ENCODE measurements around the gene RNU7-1.

Gene RNU7-1

DNA sequence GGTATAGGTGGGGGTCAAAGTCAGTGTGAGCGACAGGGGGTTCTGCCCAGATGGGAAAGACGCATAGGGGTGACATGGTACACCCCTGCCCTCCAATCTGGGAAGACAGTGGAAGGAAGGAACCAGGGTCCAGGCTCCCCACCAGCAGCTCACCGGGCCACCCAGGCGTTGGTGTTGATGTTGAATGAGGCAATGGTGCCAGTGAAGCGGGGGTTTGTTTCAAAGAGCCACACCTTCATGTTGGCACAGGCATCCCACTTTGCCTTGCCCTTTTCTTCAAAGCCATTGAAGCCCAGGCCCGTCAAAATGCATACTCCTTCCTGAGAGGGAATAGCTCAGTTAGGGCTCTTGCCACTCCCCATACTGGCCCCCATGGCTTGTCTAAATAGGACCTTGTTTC, 34.6 kb downstream of the RNU7-1 start:
- H3K4me3 ChIP-seq (replicated peaks; ENCODE audit: low read depth, low read length): no peak overlapping the region
- DNase-seq (ENCODE audit: extremely low read depth, low read depth): no peak
- TF ChIP-seq, protein P1, sequence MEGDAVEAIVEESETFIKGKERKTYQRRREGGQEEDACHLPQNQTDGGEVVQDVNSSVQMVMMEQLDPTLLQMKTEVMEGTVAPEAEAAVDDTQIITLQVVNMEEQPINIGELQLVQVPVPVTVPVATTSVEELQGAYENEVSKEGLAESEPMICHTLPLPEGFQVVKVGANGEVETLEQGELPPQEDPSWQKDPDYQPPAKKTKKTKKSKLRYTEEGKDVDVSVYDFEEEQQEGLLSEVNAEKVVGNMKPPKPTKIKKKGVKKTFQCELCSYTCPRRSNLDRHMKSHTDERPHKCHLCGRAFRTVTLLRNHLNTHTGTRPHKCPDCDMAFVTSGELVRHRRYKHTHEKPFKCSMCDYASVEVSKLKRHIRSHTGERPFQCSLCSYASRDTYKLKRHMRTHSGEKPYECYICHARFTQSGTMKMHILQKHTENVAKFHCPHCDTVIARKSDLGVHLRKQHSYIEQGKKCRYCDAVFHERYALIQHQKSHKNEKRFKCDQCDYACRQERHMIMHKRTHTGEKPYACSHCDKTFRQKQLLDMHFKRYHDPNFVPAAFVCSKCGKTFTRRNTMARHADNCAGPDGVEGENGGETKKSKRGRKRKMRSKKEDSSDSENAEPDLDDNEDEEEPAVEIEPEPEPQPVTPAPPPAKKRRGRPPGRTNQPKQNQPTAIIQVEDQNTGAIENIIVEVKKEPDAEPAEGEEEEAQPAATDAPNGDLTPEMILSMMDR (IDR thresholded peaks at IDR 0.05; ENCODE audit: low read depth, low read length, missing control alignments): no peak

DNA sequence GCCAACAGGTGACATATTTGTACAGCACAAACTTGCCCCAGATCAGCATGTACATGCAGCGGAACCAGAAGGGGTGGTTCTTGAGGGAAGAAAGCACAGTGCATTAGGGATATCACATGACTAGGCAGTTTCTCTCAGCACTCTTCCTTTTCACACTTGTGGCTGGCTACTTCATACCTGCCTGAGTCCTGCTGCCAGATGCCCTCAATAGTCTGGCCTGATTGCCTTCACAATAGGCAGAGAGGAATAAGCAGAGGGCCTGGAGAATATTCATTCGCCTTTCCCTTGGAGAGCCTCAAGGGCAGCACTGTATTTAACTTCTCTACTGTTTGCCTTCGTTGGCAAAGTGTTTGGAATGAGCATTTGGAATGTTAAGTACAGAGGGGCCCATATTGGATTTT, 35.0 kb downstream of the RNU7-1 start:
- TF ChIP-seq, protein P1 (IDR thresholded peaks at IDR 0.05; ENCODE audit: low read depth, low read length, missing control alignments): no peak
- no peak for DNase-seq (ENCODE audit: extremely low read depth, low read depth)
- H3K4me3 ChIP-seq (replicated peaks; ENCODE audit: low read depth, low read length): no peak overlapping the region

DNA sequence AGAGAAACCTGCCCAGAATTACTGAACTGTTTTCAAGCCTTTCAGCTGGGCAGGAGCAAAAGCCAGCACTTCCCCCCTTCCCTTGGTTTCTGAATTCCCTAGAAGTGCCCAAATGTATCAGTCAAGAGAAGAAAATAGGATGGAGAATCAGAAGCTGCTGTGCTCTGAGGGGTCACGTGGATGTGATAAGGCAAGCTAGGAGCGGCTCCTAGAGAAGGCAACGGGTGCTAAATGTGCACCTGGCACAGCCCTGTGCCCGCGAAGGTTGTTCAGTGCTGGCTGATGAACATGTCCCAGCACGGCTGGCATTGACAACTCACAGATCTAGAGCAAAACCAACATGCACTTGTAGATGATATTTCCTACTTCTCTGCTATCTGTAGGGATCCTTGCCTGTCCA, 35.4 kb downstream of the RNU7-1 start:
- DNase-seq (ENCODE audit: extremely low read depth, low read depth): no peak
- TF ChIP-seq, protein P1 (IDR thresholded peaks at IDR 0.05; ENCODE audit: low read depth, low read length, missing control alignments): no peak
- no peak overlapping the region for H3K4me3 ChIP-seq (replicated peaks; ENCODE audit: low read depth, low read length)

DNA sequence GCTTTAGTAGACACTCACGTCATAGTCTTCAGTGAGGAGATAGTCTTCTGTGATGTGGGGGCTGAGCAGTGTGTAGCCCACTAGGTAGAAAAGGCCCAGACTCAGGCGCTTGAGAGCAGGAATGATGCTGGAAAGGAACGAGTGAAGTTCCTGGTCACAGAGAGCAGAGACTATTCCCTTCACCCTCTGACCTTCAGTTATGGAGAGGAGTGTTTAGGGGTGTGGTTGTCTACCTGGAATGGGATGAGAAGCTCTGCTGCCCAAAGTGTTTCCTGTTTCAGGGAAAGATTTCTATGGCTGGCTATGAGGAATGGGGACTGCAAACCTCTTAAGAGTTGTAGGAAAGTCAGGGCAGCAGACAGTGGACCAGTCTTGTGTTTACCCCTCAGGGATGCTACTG, 35.8 kb downstream of the RNU7-1 start:
- no peak for DNase-seq (ENCODE audit: extremely low read depth, low read depth)
- TF ChIP-seq, protein P1 (IDR thresholded peaks at IDR 0.05; ENCODE audit: low read depth, low read length, missing control alignments): no peak
- H3K4me3 ChIP-seq (replicated peaks; ENCODE audit: low read depth, low read length): no peak overlapping the region

DNA sequence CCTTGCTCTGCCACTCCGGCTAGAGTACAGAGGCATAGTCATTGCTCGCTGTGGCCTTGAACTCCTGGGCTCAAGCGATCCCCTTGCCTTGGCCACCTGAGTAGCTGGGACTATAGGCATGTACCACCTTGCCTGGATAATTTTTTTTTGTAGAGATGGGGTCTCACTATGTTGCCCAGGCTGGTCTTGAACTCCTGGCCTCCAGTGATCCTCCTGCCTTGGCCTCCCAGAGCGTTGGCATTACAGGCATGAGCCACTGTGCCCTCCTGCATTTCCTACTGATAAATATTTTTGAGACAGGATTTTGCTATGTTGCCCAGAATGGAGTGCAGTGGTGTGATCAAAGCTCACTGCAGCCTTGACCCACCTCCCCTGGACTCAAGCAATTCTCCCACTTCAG, 36.5 kb downstream of the RNU7-1 start:
- TF ChIP-seq, protein P1 (IDR thresholded peaks at IDR 0.05; ENCODE audit: low read depth, low read length, missing control alignments): no peak
- DNase-seq (ENCODE audit: extremely low read depth, low read depth): no peak
- no peak overlapping the region for H3K4me3 ChIP-seq (replicated peaks; ENCODE audit: low read depth, low read length)

DNA sequence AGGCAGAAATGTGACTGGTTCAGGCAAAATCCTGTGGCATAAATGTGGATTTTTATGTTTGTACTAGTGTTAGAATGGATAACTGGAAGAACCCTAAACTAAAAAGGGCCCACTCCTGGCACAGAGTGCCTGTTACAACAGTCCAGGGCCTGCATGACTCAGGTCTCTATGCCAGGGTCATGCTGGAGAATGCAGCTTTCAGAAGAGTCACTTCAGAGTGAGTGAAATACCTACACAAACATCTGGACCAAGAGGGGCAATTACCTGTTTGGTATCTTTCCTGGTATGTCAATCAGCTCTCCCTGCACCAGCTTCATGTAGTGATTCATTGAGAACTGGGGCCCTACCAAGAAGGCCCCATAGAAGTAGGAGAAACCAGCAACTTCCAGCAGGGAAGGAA, 37.1 kb downstream of the RNU7-1 start:
- TF ChIP-seq, protein P1 (IDR thresholded peaks at IDR 0.05; ENCODE audit: low read depth, low read length, missing control alignments): no peak
- no peak overlapping the region for H3K4me3 ChIP-seq (replicated peaks; ENCODE audit: low read depth, low read length)
- DNase-seq (ENCODE audit: extremely low read depth, low read depth): no peak
